H1 (cell line): ENCODE data around the gene SYNPO. TPM values are rescaled to one million over a fixed set of nuclear protein-coding genes. Genes with fewer than 3 reads are reported as not detected.

Experiments
- CTCF ChIA-PET: fragments of 300-600 bp; sonication (Branson Sonifier 250); formaldehyde crosslinking; loops from one replicate; lab custom pipeline; 2021; ENCODE audit not compliant: partially characterized antibody; lab: Charles Lee
- POLR2A ChIA-PET: fragments of 300-600 bp; sonication (Branson Sonifier 250); formaldehyde crosslinking; loops from one replicate; lab custom pipeline; 2021; ENCODE audit warnings: inconsistent platforms; ENCODE audit not compliant: partially characterized antibody; lab: Charles Lee
- DNase-seq, 2 experiments: peaks; one replicate each; pipeline versions ENCODE4 v3.0.0 to v3.0.0-alpha.2; 2010 to 2022; ENCODE audit warnings: low spot score in 2 of 2, low read depth in 1 of 2, mixed read lengths in 1 of 2
- FAIRE-seq: peaks from 2 replicates; lab custom pipeline; 2011; peaks lifted over from hg19 to GRCh38; lab: Jason Lieb, UNC
- H2AFZ ChIP-seq: 2 replicates; pipeline ENCODE4 v1.8.1; 2012; ENCODE audit warnings: low read length, inconsistent platforms
- H2AK5ac ChIP-seq: 2 replicates; pipeline ENCODE4 v1.6.1; 2013; ENCODE audit warnings: low read depth, low read length
- H2BK120ac ChIP-seq: replicated peaks from 2 replicates; pipeline ENCODE3; 2013; ENCODE audit warnings: low read depth, low read length, inconsistent platforms
- H2BK12ac ChIP-seq: 2 replicates; pipeline ENCODE4 v1.6.1; 2013; ENCODE audit warnings: low read depth, low read length
- H2BK15ac ChIP-seq: 2 replicates; pipeline ENCODE4 v1.6.1; 2013; ENCODE audit warnings: low read length
- H2BK20ac ChIP-seq: 2 replicates; pipeline ENCODE4 v1.6.1; 2013; ENCODE audit warnings: low read length
- H2BK5ac ChIP-seq: 2 replicates; pipeline ENCODE4 v1.6.1; 2013; ENCODE audit warnings: low read depth, low read length
- H3K14ac ChIP-seq: 2 replicates; pipeline ENCODE4 v1.6.1; 2013; ENCODE audit warnings: inconsistent platforms; ENCODE audit not compliant: insufficient read length
- H3K18ac ChIP-seq: 2 replicates; pipeline ENCODE4 v1.6.1; 2013; ENCODE audit warnings: low read length; ENCODE audit errors: extremely low read depth
- H3K23ac ChIP-seq: 2 replicates; pipeline ENCODE4 v1.6.1; 2013; ENCODE audit warnings: inconsistent platforms; ENCODE audit not compliant: insufficient read length
- H3K23me2 ChIP-seq: 2 replicates; pipeline ENCODE4 v1.6.1; 2013; ENCODE audit warnings: low read depth, low read length
- H3K27ac ChIP-seq: 2 replicates; pipeline ENCODE4 v1.6.1; 2011; ENCODE audit warnings: low read depth, low read length, inconsistent platforms
- H3K27me3 ChIP-seq, 4 experiments: replicated peaks in 1 of 4; 1 replicate in 1 of 4; 2 replicates in 3 of 4; pipeline versions ENCODE4 v1.6.1 to v1.8.1; 2011 to 2013; ENCODE audit warnings: low read length in 3 of 4, mild to moderate bottlenecking in 3 of 4, inconsistent platforms in 2 of 4, mixed read lengths in 2 of 4, moderate library complexity in 1 of 4; ENCODE audit not compliant: control insufficient read depth in 3 of 4, insufficient read depth in 3 of 4; ENCODE audit errors: extremely low read depth in 1 of 4
- H3K36me3 ChIP-seq, 4 experiments: 2 replicates each; pipeline versions ENCODE4 v1.6.1 to v1.8.1; 2011 to 2013; ENCODE audit warnings: mild to moderate bottlenecking in 4 of 4, low read length in 3 of 4, moderate library complexity in 2 of 4, control low read depth in 1 of 4, inconsistent platforms in 1 of 4; ENCODE audit not compliant: insufficient read depth in 4 of 4, control insufficient read depth in 2 of 4
- H3K4ac ChIP-seq: replicated peaks from 2 replicates; pipeline ENCODE3; 2013; ENCODE audit warnings: low read length, low read depth, mixed read lengths, inconsistent platforms; ENCODE audit not compliant: insufficient read length
- H3K4me1 ChIP-seq, 4 experiments: replicated peaks in 1 of 4; 1 replicate in 1 of 4; 2 replicates in 3 of 4; pipeline versions ENCODE4 v1.6.1 to v1.8.1; 2011 to 2013; ENCODE audit warnings: low read length in 3 of 4, inconsistent platforms in 2 of 4, mixed read lengths in 1 of 4; ENCODE audit not compliant: insufficient read depth in 4 of 4, control insufficient read depth in 3 of 4
- H3K4me2 ChIP-seq, 2 experiments: 2 replicates each; pipeline versions ENCODE4 v1.6.1 to v1.8.1; 2011 to 2013; ENCODE audit warnings: low read depth in 2 of 2, low read length in 2 of 2, control low read depth in 1 of 2, inconsistent platforms in 1 of 2, mild to moderate bottlenecking in 1 of 2; ENCODE audit not compliant: insufficient read depth in 1 of 2
- H3K4me3 ChIP-seq, 4 experiments: fragments of 200-600, 300-600 bp in 1 of 4; sonication (generic), shearing (Covaris generic), sonication (Bioruptor Twin) in 1 of 4; 2 replicates each; pipeline versions ENCODE4 v1.5.1 to v1.8.1; 2011 to 2016; ENCODE audit warnings: low read length in 4 of 4, low read depth in 3 of 4, control low read depth in 2 of 4, inconsistent platforms in 2 of 4, mild to moderate bottlenecking in 2 of 4, mixed read lengths in 1 of 4, moderate library complexity in 1 of 4; ENCODE audit not compliant: insufficient read depth in 2 of 4; ENCODE audit errors: extremely low read depth in 1 of 4
- H3K56ac ChIP-seq: replicated peaks from 2 replicates; pipeline ENCODE3; 2013; ENCODE audit warnings: low read depth, mild to moderate bottlenecking, mixed read lengths, low read length, inconsistent platforms; ENCODE audit not compliant: insufficient read length
- H3K79me1 ChIP-seq: 2 replicates; pipeline ENCODE4 v1.6.1; 2013; ENCODE audit warnings: low read depth, low read length, control low read depth
- H3K79me2 ChIP-seq, 2 experiments: 2 replicates each; pipeline versions ENCODE4 v1.6.1 to v1.8.1; 2012 to 2013; ENCODE audit warnings: low read length in 2 of 2, mild to moderate bottlenecking in 2 of 2, inconsistent platforms in 1 of 2; ENCODE audit not compliant: insufficient read depth in 2 of 2, control insufficient read depth in 1 of 2
- H3K9ac ChIP-seq, 4 experiments: replicated peaks in 1 of 4; 1 replicate in 1 of 4; 2 replicates in 3 of 4; pipeline versions ENCODE4 v1.6.1 to v1.8.1; 2011 to 2013; ENCODE audit warnings: low read depth in 3 of 4, low read length in 3 of 4, control low read depth in 2 of 4, mild to moderate bottlenecking in 2 of 4, moderate library complexity in 2 of 4, inconsistent platforms in 1 of 4; ENCODE audit errors: extremely low read depth in 1 of 4
- H3K9me3 ChIP-seq, 2 experiments: 2 replicates each; pipeline versions ENCODE4 v1.6.1 to v1.8.1; 2012 to 2013; ENCODE audit warnings: mild to moderate bottlenecking in 2 of 2, moderate library complexity in 2 of 2, control low read depth in 1 of 2, inconsistent platforms in 1 of 2, low read depth in 1 of 2, low read length in 1 of 2, mixed read lengths in 1 of 2; ENCODE audit not compliant: insufficient read depth in 2 of 2
- H4K20me1 ChIP-seq, 2 experiments: replicated peaks in 1 of 2; 2 replicates each; pipeline versions ENCODE3 to v1.8.1; 2011 to 2013; ENCODE audit warnings: inconsistent platforms in 2 of 2, low read length in 2 of 2, mild to moderate bottlenecking in 1 of 2; ENCODE audit not compliant: insufficient read depth in 2 of 2, control insufficient read depth in 1 of 2
- H4K5ac ChIP-seq: 2 replicates; pipeline ENCODE4 v1.6.1; 2013; ENCODE audit warnings: low read length, low read depth, mixed read lengths, inconsistent platforms; ENCODE audit not compliant: insufficient read length
- H4K8ac ChIP-seq: 2 replicates; pipeline ENCODE4 v1.8.0; 2013; ENCODE audit warnings: mild to moderate bottlenecking, moderate library complexity, low read length, inconsistent platforms; ENCODE audit not compliant: insufficient read depth; ENCODE audit errors: extremely low read depth
- H4K91ac ChIP-seq: replicated peaks from 2 replicates; pipeline ENCODE3; 2013; ENCODE audit warnings: low read length, mixed read lengths, inconsistent platforms; ENCODE audit not compliant: insufficient read length
- BACH1 ChIP-seq: IDR thresholded peaks from 2 replicates; pipeline ENCODE4 v1.6.1; 2012; ENCODE audit warnings: low read length, improper control_type of control experiment
- CTBP2 ChIP-seq: IDR thresholded peaks from 2 replicates; pipeline ENCODE4 v1.7.0; 2011; ENCODE audit warnings: borderline replicate concordance, mild to moderate bottlenecking, moderate library complexity, mixed read lengths, low read length; ENCODE audit not compliant: insufficient read depth, insufficient read length
- GABPA ChIP-seq: IDR thresholded peaks from 2 replicates; pipeline ENCODE4 v1.6.1; 2011; ENCODE audit warnings: mild to moderate bottlenecking, low read length, moderate library complexity, borderline replicate concordance; ENCODE audit not compliant: insufficient read depth
- MAFK ChIP-seq: IDR thresholded peaks from 2 replicates; pipeline ENCODE4 v1.6.1; 2012; ENCODE audit warnings: low read depth, mild to moderate bottlenecking, improper control_type of control experiment, low read length
- NANOG ChIP-seq: IDR thresholded peaks from 2 replicates; pipeline ENCODE4 v1.6.1; 2011; ENCODE audit warnings: low read length, low read depth, mild to moderate bottlenecking, inconsistent platforms; ENCODE audit not compliant: insufficient read depth, poor library complexity, severe bottlenecking
- TCF12 ChIP-seq: IDR thresholded peaks from 2 replicates; pipeline ENCODE4 v1.6.1; 2011; ENCODE audit warnings: low read depth, mild to moderate bottlenecking, low read length
- WGBS, 2 experiments: shearing (Covaris generic) in 1 of 2; methylation state at CpG; one replicate each; pipeline versions ENCODE4 v1.1.6 to v1.1.7; 2013 to 2015; ENCODE audit warnings: low lambda C conversion rate in 2 of 2, mixed read lengths in 2 of 2, inconsistent platforms in 1 of 2, low coverage in 1 of 2, missing lambda C conversion rate in 1 of 2; ENCODE audit not compliant: insufficient replicate concordance in 2 of 2, insufficient coverage in 1 of 2, insufficient read length in 1 of 2; ENCODE audit errors: extremely low coverage in 1 of 2, missing lambda C conversion rate in 1 of 2; 5-methylcytosine and 5-hydroxymethylcytosine counted together
- polyA plus RNA-seq, 7 experiments: library from polyadenylated mRNA; depleted of rRNA in 3 of 7; stranded (reverse) in 5 of 7; unstranded in 2 of 7; fragments of >200 nt in 5 of 7; fragments of 200-250 nt in 2 of 7; gene quantifications; 1 replicate in 5 of 7; 2 replicates in 1 of 7; 4 replicates in 1 of 7; pipeline versions ENCODE4 v1.2.1 to v1.2.3, GENCODE V29; 2011 to 2013; ENCODE audit warnings: missing spikeins in 2 of 7, mixed read lengths in 2 of 7
- total RNA-seq: library from RNA; stranded (reverse); fragmentation: NEBNext Ultra II Directional; extraction: Animal tissue kit (Norgen Biotek cat#: 25700); gene quantifications from 2 replicates; pipeline ENCODE4 v1.2.1, GENCODE V29; 2021

The SYNPO gene
- total and polyA plus RNA-seq, 2 of the 8 experiments (the other 6 are each of a cell fraction or from before 2014, with no cell fraction given), result 2.3 TPM

DNA sequence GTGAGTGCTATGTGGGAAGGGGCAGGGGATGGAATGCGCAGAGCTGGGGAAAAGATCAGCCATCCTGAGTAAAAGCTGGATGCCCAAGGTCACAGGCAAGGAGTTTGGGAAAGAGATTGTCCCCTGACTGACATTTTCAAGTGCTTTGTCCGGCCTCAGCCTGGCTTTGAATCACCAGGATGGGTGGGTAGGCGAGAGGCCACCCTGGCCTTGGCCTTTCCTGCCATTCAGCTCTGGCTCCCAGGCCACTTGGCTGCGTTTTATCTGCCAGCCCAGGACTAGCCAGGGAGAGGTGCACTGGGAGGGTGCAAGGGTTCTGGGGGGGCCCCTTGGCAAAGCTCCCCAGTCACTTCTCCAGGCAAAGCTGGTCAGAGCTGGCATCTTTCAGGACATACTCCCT, 37.4 kb upstream of the SYNPO start:
- Histone ChIP-seq H4K20me1 (no peaks in the 10 kb centered on the region), H3K4me3 (no peak overlapping the region), H3K56ac (no peak overlapping the region), H2BK12ac (no peak overlapping the region), H3K14ac (no peak overlapping the region), H2BK20ac (no peak overlapping the region), H4K5ac (no peak overlapping the region), H2AK5ac (no peak overlapping the region), H2BK15ac (no peak overlapping the region), H3K4ac (no peak overlapping the region), H2BK120ac (no peak overlapping the region), H3K36me3 (no peaks in the 10 kb centered on the region), H3K79me2 (no peaks in the 10 kb centered on the region), H3K9me3 (no peaks in the 10 kb centered on the region), H3K9ac (no peak overlapping the region), H4K8ac (no peak overlapping the region; the same call in none of the 2 replicates), H3K27me3 (no peaks in the 10 kb centered on the region), H2AFZ (no peak overlapping the region), H3K79me1 (no peaks in the 10 kb centered on the region), H3K18ac (no peak overlapping the region), H3K27ac (no peak overlapping the region), H3K4me2 (no peak overlapping the region), H2BK5ac (no peak overlapping the region), H3K4me1 (peaks cover 0 to 2% (median 0%) of the 10 kb centered on the region in 4 experiments; a peak in 1 of 7 replicates), H3K23me2 (no peaks in the 10 kb centered on the region), H4K91ac (no peak overlapping the region), H3K23ac (no peak overlapping the region)
- DNase-seq, result no peak
- 85% methylated on average over 4 of the region's 4 CpGs; no CpG with 5 or more reads in 1 of the 2 experiments for WGBS, 2 experiments
- FAIRE-seq, result no peak
- POLR2A ChIA-PET, result no interaction called here
- CTCF ChIA-PET, result interaction anchor here (0.8 to 5.6 kb wide), 8 partner anchors 9 to 50 kb away, joined by 3 to 45 read pairs (median 4); no protein-coding TSS in a partner anchor
- no peak for TF ChIP-seq GABPA
- no peak for TF ChIP-seq MAFK
- no peak for TF ChIP-seq BACH1
- TF ChIP-seq NANOG, result no peak
- no peak for TF ChIP-seq CTBP2
- TF ChIP-seq TCF12, result no peak
